Epithelial cell of proximal tubule (primary cell): ENCODE results near the gene WDR5. TPM values are rescaled to one million over a fixed set of nuclear protein-coding genes. Genes with fewer than 3 reads are reported as not detected.

Source experiments
- DNase-seq: peaks from one replicate; pipeline ENCODE4 v3.0.0-alpha.2; 2011; ENCODE audit warnings: low read depth
- H3K4me3 ChIP-seq: 2 replicates; pipeline ENCODE4 v1.5.1; 2011; ENCODE audit warnings: low read depth, mild to moderate bottlenecking, low read length
- total RNA-seq: library from RNA; depleted of rRNA; stranded (reverse); fragments of >200 nt; gene quantifications from 2 replicates; pipeline ENCODE4 v1.2.3, GENCODE V29; 2015
- TF ChIP-seq, protein P1 (sequence below): conservative IDR thresholded peaks from 2 replicates; pipeline ENCODE4 v1.5.1; 2012; ENCODE audit warnings: low read depth, mild to moderate bottlenecking, low read length

Gene WDR5
- total RNA-seq, 1 donor from 2014 or later = 29.1 TPM

DNA sequence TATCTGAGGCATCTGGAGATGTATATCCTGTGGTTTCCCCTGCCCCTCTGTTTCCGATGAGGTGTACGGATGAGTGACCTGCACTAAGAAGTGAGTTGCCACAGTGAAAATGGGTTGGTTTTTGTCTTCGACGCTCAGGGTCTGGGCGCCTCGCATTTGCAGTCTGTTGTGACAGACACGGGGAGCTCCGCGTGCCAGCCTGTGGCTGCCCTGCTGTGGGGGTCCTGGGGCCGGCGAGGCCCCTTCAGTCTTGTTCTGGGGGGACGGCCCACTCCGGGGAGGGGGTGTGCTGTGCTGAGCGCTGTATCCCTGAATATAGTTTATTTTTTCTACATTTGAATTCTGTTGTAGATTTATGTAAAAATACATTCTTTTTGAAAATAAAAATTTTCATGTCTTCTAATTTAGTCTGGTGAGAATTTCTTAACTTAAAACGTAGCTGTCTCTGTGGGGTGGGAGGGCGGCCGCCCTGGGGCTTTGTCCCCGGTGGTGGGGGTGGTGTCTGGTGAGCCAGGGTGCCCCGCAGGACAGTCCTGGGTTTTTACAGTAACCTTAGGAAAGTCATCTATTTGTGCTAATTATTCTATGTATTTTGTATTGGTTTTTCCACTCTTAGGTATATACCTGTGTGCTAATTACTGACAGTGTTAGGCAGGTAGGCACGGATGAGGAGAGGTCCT lies 23.8 kb downstream of the WDR5 start:
- TF ChIP-seq, protein P1, sequence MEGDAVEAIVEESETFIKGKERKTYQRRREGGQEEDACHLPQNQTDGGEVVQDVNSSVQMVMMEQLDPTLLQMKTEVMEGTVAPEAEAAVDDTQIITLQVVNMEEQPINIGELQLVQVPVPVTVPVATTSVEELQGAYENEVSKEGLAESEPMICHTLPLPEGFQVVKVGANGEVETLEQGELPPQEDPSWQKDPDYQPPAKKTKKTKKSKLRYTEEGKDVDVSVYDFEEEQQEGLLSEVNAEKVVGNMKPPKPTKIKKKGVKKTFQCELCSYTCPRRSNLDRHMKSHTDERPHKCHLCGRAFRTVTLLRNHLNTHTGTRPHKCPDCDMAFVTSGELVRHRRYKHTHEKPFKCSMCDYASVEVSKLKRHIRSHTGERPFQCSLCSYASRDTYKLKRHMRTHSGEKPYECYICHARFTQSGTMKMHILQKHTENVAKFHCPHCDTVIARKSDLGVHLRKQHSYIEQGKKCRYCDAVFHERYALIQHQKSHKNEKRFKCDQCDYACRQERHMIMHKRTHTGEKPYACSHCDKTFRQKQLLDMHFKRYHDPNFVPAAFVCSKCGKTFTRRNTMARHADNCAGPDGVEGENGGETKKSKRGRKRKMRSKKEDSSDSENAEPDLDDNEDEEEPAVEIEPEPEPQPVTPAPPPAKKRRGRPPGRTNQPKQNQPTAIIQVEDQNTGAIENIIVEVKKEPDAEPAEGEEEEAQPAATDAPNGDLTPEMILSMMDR = no peak
- no peak for DNase-seq
- no peak overlapping the region for H3K4me3 ChIP-seq

- no peak for DNase-seq
- no peak overlapping the region for H3K4me3 ChIP-seq
- TF ChIP-seq, protein P1 = no peak
Observed at GRCh38 chr9:134161647-134162046, 25.8 kb downstream of the WDR5 start.

DNA sequence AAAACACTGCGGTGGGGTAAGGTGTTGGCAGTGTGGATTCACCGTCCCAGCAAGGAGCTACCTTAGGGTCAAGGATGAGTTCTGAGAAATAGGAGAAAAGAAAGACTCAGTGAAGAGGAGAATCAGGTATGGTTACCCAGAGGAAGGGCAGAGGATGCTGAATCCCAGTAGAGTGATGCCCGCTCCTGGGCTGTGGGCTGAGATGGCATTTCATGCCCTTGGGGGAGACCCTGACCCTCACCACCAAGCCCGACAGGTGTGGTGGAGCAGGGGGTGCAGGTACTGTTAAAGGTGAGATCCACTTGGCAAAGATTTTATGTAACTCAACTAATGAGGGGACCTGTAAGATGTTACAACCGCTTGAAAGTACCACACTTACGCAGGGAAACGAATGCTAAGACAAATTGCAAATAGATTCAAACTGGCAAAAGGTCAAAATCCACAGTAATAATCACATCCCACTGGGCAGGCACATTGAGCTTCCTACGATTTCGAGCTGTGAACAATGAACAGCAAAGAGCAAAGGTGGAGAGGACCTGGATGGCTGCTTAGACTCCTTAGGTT lies 26.4 kb downstream of the WDR5 start:
- DNase-seq = no peak
- H3K4me3 ChIP-seq = no peak overlapping the region
- TF ChIP-seq, protein P1 = no peak

DNA sequence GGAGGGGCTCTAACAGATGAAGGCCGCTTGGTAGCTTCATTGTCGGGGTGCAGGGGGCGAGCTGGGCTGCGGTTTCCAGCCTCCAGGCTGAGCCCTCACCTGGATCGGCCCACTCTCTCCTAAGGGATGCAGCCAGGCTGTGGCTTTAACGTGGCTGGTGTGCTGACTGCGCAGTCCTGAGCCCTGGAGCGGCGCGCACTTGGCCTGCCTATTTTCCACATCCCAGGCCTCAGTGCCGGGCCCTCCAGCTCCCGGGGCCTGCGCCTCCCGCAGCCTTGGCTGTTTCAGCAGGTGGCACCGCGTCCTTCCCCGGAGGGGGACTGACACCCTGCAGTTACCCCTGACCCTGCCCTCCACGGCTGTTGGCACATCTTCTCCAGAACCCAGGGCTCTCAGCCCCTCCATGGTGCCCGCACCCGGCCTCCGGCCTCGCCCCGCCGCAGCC lies 27.1 kb downstream of the WDR5 start:
- H3K4me3 ChIP-seq = peak overlapping the region; percentile 51
- TF ChIP-seq, protein P1 = no peak
- no peak for DNase-seq

DNA sequence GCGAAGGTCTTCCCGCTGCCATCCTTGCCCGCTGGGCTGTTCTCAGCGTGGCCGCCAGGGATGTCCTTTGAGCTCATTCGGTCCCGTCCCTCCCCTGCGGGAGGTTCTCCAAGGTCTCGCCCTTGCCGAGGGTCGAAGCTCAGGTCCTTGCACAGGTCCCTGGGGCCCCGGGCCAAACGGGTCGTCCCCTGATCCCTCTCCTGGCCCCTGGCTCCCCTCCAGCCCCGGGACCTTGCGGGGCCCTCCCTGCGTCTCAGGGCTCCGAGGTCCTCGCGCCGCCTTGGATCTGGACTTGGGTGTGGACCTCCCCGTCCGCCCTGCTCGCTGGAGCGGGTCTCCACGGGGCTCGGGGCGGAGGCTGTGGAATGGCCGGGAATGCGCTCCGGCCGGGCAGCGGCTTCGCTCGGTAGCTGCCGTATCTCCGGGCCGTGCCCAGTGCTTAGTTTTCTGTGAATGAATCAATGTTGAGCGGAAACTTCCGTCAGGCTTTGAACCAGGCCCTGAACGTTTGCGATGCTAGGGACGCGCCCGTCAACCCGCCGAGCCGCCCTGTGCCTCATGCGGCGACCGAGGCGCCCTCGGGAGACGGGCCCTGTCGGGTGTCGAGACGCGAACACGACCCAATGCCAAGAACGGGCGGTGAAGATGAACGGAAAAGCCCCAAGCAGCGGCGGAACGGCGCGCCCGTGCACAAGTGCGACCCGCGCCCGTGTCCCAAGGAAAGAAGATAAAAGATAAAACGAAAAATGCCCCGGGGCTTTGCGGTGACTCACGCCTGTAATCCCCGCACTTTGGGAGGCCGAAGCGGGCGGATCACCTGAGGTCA lies 27.7 kb downstream of the WDR5 start:
- no peak for DNase-seq
- TF ChIP-seq, protein P1 = peak; percentile 45
- peak overlapping the region; percentile 51 for H3K4me3 ChIP-seq

DNA sequence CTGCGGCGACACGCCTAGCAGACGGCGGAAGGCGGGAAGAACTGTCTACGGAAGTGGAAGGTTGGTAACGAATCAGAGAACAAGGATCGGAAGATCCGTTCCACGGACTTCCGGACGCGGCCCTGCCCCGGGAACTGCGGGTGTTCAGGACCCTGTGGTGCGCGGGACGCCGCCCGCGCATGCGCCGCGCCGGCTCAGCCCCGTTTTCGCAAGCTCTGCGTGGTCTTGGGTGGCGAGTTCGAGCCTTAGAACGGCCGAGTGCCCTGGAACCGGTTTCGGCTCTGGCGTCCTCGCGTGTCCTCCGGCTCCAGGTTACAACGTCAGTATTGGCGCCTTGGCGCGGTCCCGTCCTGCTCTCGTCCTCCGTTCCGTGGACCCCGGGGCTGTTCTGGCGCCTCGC lies 29.0 kb downstream of the WDR5 start:
- TF ChIP-seq, protein P1 = no peak
- no peak overlapping the region for H3K4me3 ChIP-seq
- no peak for DNase-seq
